K562 (cell line): Measurements from ENCODE around the gene NDOR1. TPM values are rescaled to one million over a fixed set of nuclear protein-coding genes. Genes with fewer than 3 reads are reported as not detected.

ENCODE experiments used
- ATAC-seq: fragments of 200-7000 bp; cut with Tn5 transposase; 3 replicates; pipeline ENCODE4 v1.9.1; 2020; ENCODE audit warnings: moderate library complexity
- BruUV-seq: library from RNA; stranded (reverse); fragments of 400-500 nt; replicated peaks from 2 replicates; lab custom pipeline; 2021; lab: Mats Ljungman, UMichigan
- CTCF ChIA-PET: fragments of 300-600 bp; formaldehyde crosslinking; extraction: SDS; loops from one replicate; lab custom pipeline; 2021; ENCODE audit warnings: low intra/inter-chr PET ratio; lab: Yijun Ruan, JAX
- POLR2A ChIA-PET: fragments of 300-600, 350-650 bp; sonication (Branson Sonifier 250); formaldehyde crosslinking; extraction: SDS; loops from one replicate; lab custom pipeline; 2021; ENCODE audit warnings: antibody characterized with exemption, inconsistent platforms; lab: Yijun Ruan, JAX
- DNase-seq, 4 experiments: peaks; one replicate each; pipeline versions ENCODE4 v3.0.0 to v3.0.0-alpha.2; 2011 to 2018; ENCODE audit warnings: low spot score in 3 of 4, mixed read lengths in 3 of 4; ENCODE audit errors: extremely low read depth in 1 of 4
- FAIRE-seq: peaks from 2 replicates; lab custom pipeline; 2011; peaks lifted over from hg19 to GRCh38; lab: Jason Lieb, UNC
- H2AFZ ChIP-seq: 2 replicates; pipeline ENCODE4 v1.6.0; 2011; ENCODE audit warnings: low read depth, low read length, control low read depth, inconsistent platforms
- H3K27ac ChIP-seq: fragments of 200-600 bp; 3 replicates; pipeline ENCODE4 v1.8.0; 2011; ENCODE audit warnings: low read depth, mild to moderate bottlenecking, control low read depth, inconsistent platforms, low read length, moderate library complexity, mixed read lengths; ENCODE audit errors: extremely low read depth
- H3K27me3 ChIP-seq, 2 experiments: fragments of 300-600 bp in 1 of 2; 2 replicates in 1 of 2; 3 replicates in 1 of 2; pipeline versions ENCODE4 v1.6.0 to v1.8.0; 2011; ENCODE audit warnings: inconsistent platforms in 2 of 2, low read length in 2 of 2, mild to moderate bottlenecking in 1 of 2, mixed read lengths in 1 of 2, moderate library complexity in 1 of 2; ENCODE audit not compliant: control insufficient read depth in 2 of 2, insufficient read depth in 2 of 2
- H3K36me3 ChIP-seq: fragments of 300-600 bp; 3 replicates; pipeline ENCODE4 v1.8.0; 2011; ENCODE audit warnings: mild to moderate bottlenecking, low read length, inconsistent platforms; ENCODE audit not compliant: control insufficient read depth, insufficient read depth
- H3K4me1 ChIP-seq, 2 experiments: fragments of 200-600 bp in 1 of 2; replicated peaks in 1 of 2; 2 replicates in 1 of 2; 3 replicates in 1 of 2; pipeline versions ENCODE4 v1.5.1 to v1.8.0; 2011; ENCODE audit warnings: inconsistent platforms in 2 of 2, low read length in 2 of 2, mild to moderate bottlenecking in 1 of 2, mixed read lengths in 1 of 2, moderate library complexity in 1 of 2; ENCODE audit not compliant: control insufficient read depth in 2 of 2, insufficient read depth in 2 of 2
- H3K4me2 ChIP-seq: 2 replicates; pipeline ENCODE4 v1.6.1; 2011; ENCODE audit warnings: low read length, control low read depth, inconsistent platforms, mixed read lengths; ENCODE audit not compliant: insufficient read depth
- H3K4me3 ChIP-seq: fragments of 200-600 bp; sonication (generic), shearing (Covaris generic); 2 replicates; pipeline ENCODE4 v1.5.1; 2016; ENCODE audit warnings: control low read depth, inconsistent platforms
- H3K79me2 ChIP-seq: fragments of 200-600 bp; 3 replicates; pipeline ENCODE4 v1.8.0; 2011; ENCODE audit warnings: low read length, inconsistent platforms; ENCODE audit not compliant: control insufficient read depth, insufficient read depth
- H3K9ac ChIP-seq, 2 experiments: 2 replicates each; pipeline versions ENCODE4 v1.6.0 to v1.6.1; 2011; ENCODE audit warnings: low read depth in 2 of 2, low read length in 2 of 2, control low read depth in 1 of 2, inconsistent platforms in 1 of 2, mild to moderate bottlenecking in 1 of 2, mixed read lengths in 1 of 2; ENCODE audit not compliant: insufficient read depth in 1 of 2
- H3K9me1 ChIP-seq: one replicate; pipeline ENCODE4 v1.6.0; 2011; ENCODE audit warnings: inconsistent platforms, mild to moderate bottlenecking, low read length, moderate library complexity; ENCODE audit not compliant: control insufficient read depth, insufficient read depth
- H3K9me3 ChIP-seq: replicated peaks from 2 replicates; pipeline ENCODE4 v1.5.1; 2011; ENCODE audit warnings: low read depth, low read length, inconsistent platforms; ENCODE audit not compliant: control insufficient read depth, insufficient read depth
- H4K20me1 ChIP-seq: replicated peaks from 2 replicates; pipeline ENCODE4 v1.6.1; 2011; ENCODE audit warnings: low read length, inconsistent platforms, mixed read lengths; ENCODE audit not compliant: control insufficient read depth, insufficient read depth
- E2F3 ChIP-seq: fragments of 250-450 bp; sonication (Bioruptor Pico); IDR thresholded peaks from 2 replicates; pipeline ENCODE4 v1.4.0; 2020; ENCODE audit warnings: mild to moderate bottlenecking
- EWSR1 ChIP-seq: fragments of 450-650 bp; IDR thresholded peaks from 2 replicates; pipeline ENCODE4 v1.6.1; 2018; ENCODE audit warnings: borderline replicate concordance, mild to moderate bottlenecking, low read depth, moderate library complexity; ENCODE audit not compliant: partially characterized antibody
- FOSL1 ChIP-seq: fragments of 200-800 bp; sonication (Bioruptor generic); conservative IDR thresholded peaks from 2 replicates; pipeline ENCODE4 v1.6.1; 2016; ENCODE audit warnings: missing genetic modification characterization, missing compliant biosample characterization
- HDAC8 ChIP-seq: fragments of 450-650 bp; IDR thresholded peaks from 2 replicates; pipeline ENCODE4 v1.6.1; 2016; ENCODE audit warnings: mild to moderate bottlenecking, missing genetic modification characterization, moderate library complexity, missing compliant biosample characterization
- KDM1A ChIP-seq, 2 experiments: fragments of 450-650 bp; IDR thresholded peaks; 2 replicates each; pipeline ENCODE4 v1.6.1; 2016; ENCODE audit warnings: mild to moderate bottlenecking in 2 of 2
- KDM4B ChIP-seq, 2 experiments: fragments of 450-650 bp in 1 of 2; sonication (generic) in 1 of 2; IDR thresholded peaks; 2 replicates each; pipeline ENCODE4 v1.6.1; 2016 to 2017; ENCODE audit warnings: borderline replicate concordance in 2 of 2, antibody characterized with exemption in 1 of 2, low read depth in 1 of 2, mild to moderate bottlenecking in 1 of 2
- TCFL5 ChIP-seq: fragments of 250-450 bp; sonication (Bioruptor Pico); conservative IDR thresholded peaks from 2 replicates; pipeline ENCODE4 v1.6.1; 2021; ENCODE audit warnings: mild to moderate bottlenecking, moderate library complexity, matching md5 sums
- ZFPM2 ChIP-seq: fragments of 250-450 bp; sonication (Bioruptor Pico); IDR thresholded peaks from 2 replicates; pipeline ENCODE4 v1.5.1; 2022; ENCODE audit warnings: mild to moderate bottlenecking
- ZNF121 ChIP-seq: sonication (generic); formaldehyde crosslinking; conservative IDR thresholded peaks from 2 replicates; pipeline ENCODE4 v1.8.0; 2022; ENCODE audit warnings: missing genetic modification reagents
- ZNF184 ChIP-seq: sonication (generic); formaldehyde crosslinking; IDR thresholded peaks from 2 replicates; pipeline ENCODE4 v1.5.0; 2020; ENCODE audit warnings: missing genetic modification reagents
- ZNF445 ChIP-seq: fragments of 250-450 bp; sonication (Bioruptor Pico); IDR thresholded peaks from 2 replicates; pipeline ENCODE4 v1.4.0; 2020; ENCODE audit warnings: low read depth, mild to moderate bottlenecking, moderate library complexity
- WGBS: fragments of 100-300 bp; shearing (Covaris generic); methylation state at CpG from one replicate; pipeline ENCODE4 v1.1.6; 2016; ENCODE audit warnings: low coverage, mixed read lengths; ENCODE audit not compliant: insufficient coverage; ENCODE audit errors: missing lambda C conversion rate; 5-methylcytosine and 5-hydroxymethylcytosine counted together
- in situ Hi-C: fragments of 300-500 bp; cut with MboI; formaldehyde crosslinking; loops from 4 replicates; pipeline ENCODE4 v1.15.0; 2018; ENCODE audit warnings: inconsistent platforms, mixed read lengths
- intact Hi-C: fragments of 100-400 bp; cut with micrococcal nuclease; formaldehyde crosslinking; loops from 2 replicates; pipeline ENCODE4 v1.14.2; 2022
- polyA plus RNA-seq, 8 experiments: library from polyadenylated mRNA; depleted of rRNA in 4 of 8; stranded (reverse) in 5 of 8; unstranded in 3 of 8; fragments of >200 nt; fragmentation: Nextera tagmentation in 2 of 8; fragmentation: Illumina TruSeq in 1 of 8; extraction: Ambion mirVana in 2 of 8; extraction: Trizol in 1 of 8; gene quantifications; 2 replicates each; pipeline versions ENCODE4 v1.2.1 to v1.2.3, GENCODE V29; 2011 to 2014; ENCODE audit warnings: inconsistent platforms in 1 of 8, missing spikeins in 1 of 8
- total RNA-seq, 7 experiments: library from RNA; depleted of rRNA in 6 of 7; stranded (reverse); fragments of >200 nt in 6 of 7; fragmentation: Illumina TruSeq in 2 of 7; extraction: Trizol in 2 of 7; gene quantifications; 2 replicates each; pipeline versions ENCODE4 v1.2.1 to v1.2.3, GENCODE V29; 2011 to 2021; ENCODE audit warnings: low replicate concordance in 1 of 7
- TF ChIP-seq, protein P1 (sequence below): sonication (generic); formaldehyde crosslinking; IDR thresholded peaks from 2 replicates; pipeline ENCODE4 v1.8.0; 2022; ENCODE audit warnings: mild to moderate bottlenecking, missing genetic modification reagents
- TF ChIP-seq, protein P2 (sequence below): sonication (generic); formaldehyde crosslinking; IDR thresholded peaks from 2 replicates; pipeline ENCODE4 v1.8.0; 2022; ENCODE audit warnings: mild to moderate bottlenecking, missing genetic modification reagents
- TF ChIP-seq, protein P3 (sequence below), 2 experiments: IDR thresholded peaks; 2 replicates each; pipeline ENCODE4 v1.6.1; 2012; ENCODE audit warnings: improper control_type of control experiment in 2 of 2, low read depth in 2 of 2, low read length in 2 of 2, borderline replicate concordance in 1 of 2
- TF ChIP-seq, protein P4 (sequence below): fragments of 250-450 bp; sonication (Bioruptor Pico); IDR thresholded peaks from 2 replicates; pipeline ENCODE4 v1.8.0; 2022; ENCODE audit warnings: inconsistent platforms

The NDOR1 gene
- total and polyA plus RNA-seq, 9 of the 15 experiments (the other 6 are each of a cell fraction or from before 2014, with no cell fraction given), result 0.06 to 36.9 (median 6.9) TPM

DNA sequence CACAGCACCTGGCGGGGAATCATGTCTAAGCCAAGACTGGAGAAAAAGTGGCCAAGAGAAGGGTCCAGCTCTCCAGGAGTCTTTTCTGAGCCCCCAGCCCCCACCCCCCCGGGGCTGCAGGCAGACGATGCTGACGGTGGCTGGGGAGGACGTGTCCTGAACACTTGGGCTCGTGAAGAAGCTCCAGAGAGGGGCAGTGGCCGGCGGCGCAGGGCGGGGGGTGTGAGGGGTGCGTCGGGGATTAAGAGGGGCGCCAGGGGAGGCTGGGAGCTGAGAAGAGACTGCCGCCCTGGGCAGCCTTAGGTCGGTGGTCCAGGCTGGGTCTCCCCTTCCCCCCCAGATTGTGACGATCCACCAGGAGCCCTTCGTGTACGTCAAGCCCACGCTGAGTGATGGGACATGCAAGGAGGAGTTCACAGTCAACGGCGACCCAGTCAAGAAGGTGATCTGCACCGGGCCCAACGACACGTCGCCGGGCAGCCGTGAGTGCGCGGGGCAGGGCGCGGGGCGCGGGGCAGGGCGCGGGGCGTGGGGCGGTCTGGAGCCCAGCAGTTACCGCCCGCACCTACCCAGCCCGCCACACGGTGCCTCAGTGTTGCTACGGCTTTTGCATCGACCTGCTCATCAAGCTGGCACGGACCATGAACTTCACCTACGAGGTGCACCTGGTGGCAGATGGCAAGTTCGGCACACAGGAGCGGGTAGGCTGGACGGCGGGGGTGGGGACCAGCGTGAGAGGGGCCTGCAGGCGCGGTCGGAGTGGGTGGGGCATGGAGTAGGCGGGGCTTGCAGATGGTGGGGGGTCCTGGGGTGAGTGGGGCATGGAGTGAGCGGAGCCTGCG, 44.6 kb upstream of the NDOR1 start:
- Histone ChIP-seq H3K9me1 (no peaks in the 10 kb centered on the region), H3K27ac (no peak overlapping the region), H3K4me2 (no peak overlapping the region), H3K36me3 (no peaks in the 10 kb centered on the region), H4K20me1 (0 out of 2 replicates have a peak, but pooled peaks cover 8% of the 10 kb centered on the region), H3K9me3 (no peaks in the 10 kb centered on the region), H2AFZ (no peak overlapping the region), H3K27me3 (peaks cover 5 to 17% of the 10 kb centered on the region in 2 experiments; a peak in 4 of 5 replicates), H3K4me1 (peaks cover 18 to 95% of the 10 kb centered on the region in 2 experiments; a peak in 4 of 5 replicates), H3K4me3 (no peak overlapping the region), H3K79me2 (no peaks in the 10 kb centered on the region), H3K9ac (no peak overlapping the region)
- DNase-seq, result no peak
- CTCF ChIA-PET, result no interaction called here
- BruUV-seq, result no TSS peak
- WGBS, result 42% methylated on average over 33 of the region's 56 CpGs
- POLR2A ChIA-PET, result interaction anchor here (0.6 kb wide), 1 partner anchor 28 kb away, joined by 3 read pairs; no protein-coding TSS in a partner anchor
- in situ Hi-C loops, result no loop called here
- ATAC-seq, result no peak
- FAIRE-seq, result no peak
- intact Hi-C loops, result no loop called here
- TF ChIP-seq KDM4B (IDR thresholded peaks at IDR 0.05; ENCODE audit: borderline replicate concordance in 2 of 2, low read depth in 1 of 2), result no peak
- TF ChIP-seq, protein P1, sequence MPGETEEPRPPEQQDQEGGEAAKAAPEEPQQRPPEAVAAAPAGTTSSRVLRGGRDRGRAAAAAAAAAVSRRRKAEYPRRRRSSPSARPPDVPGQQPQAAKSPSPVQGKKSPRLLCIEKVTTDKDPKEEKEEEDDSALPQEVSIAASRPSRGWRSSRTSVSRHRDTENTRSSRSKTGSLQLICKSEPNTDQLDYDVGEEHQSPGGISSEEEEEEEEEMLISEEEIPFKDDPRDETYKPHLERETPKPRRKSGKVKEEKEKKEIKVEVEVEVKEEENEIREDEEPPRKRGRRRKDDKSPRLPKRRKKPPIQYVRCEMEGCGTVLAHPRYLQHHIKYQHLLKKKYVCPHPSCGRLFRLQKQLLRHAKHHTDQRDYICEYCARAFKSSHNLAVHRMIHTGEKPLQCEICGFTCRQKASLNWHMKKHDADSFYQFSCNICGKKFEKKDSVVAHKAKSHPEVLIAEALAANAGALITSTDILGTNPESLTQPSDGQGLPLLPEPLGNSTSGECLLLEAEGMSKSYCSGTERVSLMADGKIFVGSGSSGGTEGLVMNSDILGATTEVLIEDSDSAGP, result no peak
- TF ChIP-seq KDM1A (IDR thresholded peaks at IDR 0.05), result no peak
- TF ChIP-seq, protein P2, sequence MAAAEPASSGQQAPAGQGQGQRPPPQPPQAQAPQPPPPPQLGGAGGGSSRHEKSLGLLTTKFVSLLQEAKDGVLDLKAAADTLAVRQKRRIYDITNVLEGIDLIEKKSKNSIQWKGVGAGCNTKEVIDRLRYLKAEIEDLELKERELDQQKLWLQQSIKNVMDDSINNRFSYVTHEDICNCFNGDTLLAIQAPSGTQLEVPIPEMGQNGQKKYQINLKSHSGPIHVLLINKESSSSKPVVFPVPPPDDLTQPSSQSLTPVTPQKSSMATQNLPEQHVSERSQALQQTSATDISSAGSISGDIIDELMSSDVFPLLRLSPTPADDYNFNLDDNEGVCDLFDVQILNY (CRISPR knock-in tag), result no peak
- TF ChIP-seq ZNF121 (CRISPR knock-in tag), result no peak
- TF ChIP-seq ZNF184 (CRISPR knock-in tag), result no peak
- TF ChIP-seq, protein P3, sequence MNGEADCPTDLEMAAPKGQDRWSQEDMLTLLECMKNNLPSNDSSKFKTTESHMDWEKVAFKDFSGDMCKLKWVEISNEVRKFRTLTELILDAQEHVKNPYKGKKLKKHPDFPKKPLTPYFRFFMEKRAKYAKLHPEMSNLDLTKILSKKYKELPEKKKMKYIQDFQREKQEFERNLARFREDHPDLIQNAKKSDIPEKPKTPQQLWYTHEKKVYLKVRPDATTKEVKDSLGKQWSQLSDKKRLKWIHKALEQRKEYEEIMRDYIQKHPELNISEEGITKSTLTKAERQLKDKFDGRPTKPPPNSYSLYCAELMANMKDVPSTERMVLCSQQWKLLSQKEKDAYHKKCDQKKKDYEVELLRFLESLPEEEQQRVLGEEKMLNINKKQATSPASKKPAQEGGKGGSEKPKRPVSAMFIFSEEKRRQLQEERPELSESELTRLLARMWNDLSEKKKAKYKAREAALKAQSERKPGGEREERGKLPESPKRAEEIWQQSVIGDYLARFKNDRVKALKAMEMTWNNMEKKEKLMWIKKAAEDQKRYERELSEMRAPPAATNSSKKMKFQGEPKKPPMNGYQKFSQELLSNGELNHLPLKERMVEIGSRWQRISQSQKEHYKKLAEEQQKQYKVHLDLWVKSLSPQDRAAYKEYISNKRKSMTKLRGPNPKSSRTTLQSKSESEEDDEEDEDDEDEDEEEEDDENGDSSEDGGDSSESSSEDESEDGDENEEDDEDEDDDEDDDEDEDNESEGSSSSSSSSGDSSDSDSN (IDR thresholded peaks at IDR 0.05; ENCODE audit: borderline replicate concordance in 1 of 2, low read depth in 2 of 2, low read length in 2 of 2), result no peak
- TF ChIP-seq ZNF445 (CRISPR knock-in tag), result no peak
- no peak for TF ChIP-seq HDAC8 (tag)
- TF ChIP-seq, protein P4, sequence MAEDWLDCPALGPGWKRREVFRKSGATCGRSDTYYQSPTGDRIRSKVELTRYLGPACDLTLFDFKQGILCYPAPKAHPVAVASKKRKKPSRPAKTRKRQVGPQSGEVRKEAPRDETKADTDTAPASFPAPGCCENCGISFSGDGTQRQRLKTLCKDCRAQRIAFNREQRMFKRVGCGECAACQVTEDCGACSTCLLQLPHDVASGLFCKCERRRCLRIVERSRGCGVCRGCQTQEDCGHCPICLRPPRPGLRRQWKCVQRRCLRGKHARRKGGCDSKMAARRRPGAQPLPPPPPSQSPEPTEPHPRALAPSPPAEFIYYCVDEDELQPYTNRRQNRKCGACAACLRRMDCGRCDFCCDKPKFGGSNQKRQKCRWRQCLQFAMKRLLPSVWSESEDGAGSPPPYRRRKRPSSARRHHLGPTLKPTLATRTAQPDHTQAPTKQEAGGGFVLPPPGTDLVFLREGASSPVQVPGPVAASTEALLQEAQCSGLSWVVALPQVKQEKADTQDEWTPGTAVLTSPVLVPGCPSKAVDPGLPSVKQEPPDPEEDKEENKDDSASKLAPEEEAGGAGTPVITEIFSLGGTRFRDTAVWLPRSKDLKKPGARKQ (CRISPR knock-in tag), result no peak
- TF ChIP-seq E2F3 (CRISPR knock-in tag), result no peak
- no peak for TF ChIP-seq EWSR1
- no peak for TF ChIP-seq FOSL1 (tag)
- TF ChIP-seq TCFL5 (CRISPR knock-in tag), result no peak
- no peak for TF ChIP-seq ZFPM2
